ENCODE data around the gene TYMS. TPM values are rescaled to one million over a fixed set of nuclear protein-coding genes. Genes with fewer than 3 reads are reported as not detected.

The TYMS gene
- 10 to 100 TPM in 4 of 7 donors, 1 to 10 TPM in 3; 4.4 to 17.7 (median 14.4) TPM for total RNA-seq
- 10 to 100 TPM in 2 of 3 donors, 1 to 10 TPM in 1; 4.4 to 24.7 (median 16.1) TPM for polyA plus RNA-seq
- long read RNA-seq, donor 1, transcript TYMS-203 (7 exons, 1,662 nt), result major isoform, 46 of 66 reads
- long read RNA-seq, donor 1, partial matches to known transcripts, result 19 of 66 reads
- long read RNA-seq, donor 1, other reads (novel, unspliced or antisense), result 0 of 66 reads
- long read RNA-seq, donor 2, transcript TYMS-203 (7 exons, 1,662 nt), result major isoform, 22 of 22 reads
- long read RNA-seq, donor 2, partial matches to known transcripts, result 0 of 22 reads
- long read RNA-seq, donor 2, other reads (novel, unspliced or antisense), result 0 of 22 reads

DNA sequence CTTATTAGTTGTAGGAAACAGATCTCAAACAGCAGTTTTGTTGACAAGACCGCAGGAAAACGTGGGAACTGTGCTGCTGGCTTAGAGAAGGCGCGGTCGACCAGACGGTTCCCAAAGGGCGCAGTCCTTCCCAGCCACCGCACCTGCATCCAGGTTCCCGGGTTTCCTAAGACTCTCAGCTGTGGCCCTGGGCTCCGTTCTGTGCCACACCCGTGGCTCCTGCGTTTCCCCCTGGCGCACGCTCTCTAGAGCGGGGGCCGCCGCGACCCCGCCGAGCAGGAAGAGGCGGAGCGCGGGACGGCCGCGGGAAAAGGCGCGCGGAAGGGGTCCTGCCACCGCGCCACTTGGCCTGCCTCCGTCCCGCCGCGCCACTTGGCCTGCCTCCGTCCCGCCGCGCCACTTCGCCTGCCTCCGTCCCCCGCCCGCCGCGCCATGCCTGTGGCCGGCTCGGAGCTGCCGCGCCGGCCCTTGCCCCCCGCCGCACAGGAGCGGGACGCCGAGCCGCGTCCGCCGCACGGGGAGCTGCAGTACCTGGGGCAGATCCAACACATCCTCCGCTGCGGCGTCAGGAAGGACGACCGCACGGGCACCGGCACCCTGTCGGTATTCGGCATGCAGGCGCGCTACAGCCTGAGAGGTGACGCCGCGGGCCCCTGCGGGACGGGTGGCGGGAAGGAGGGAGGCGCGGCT lies at the start of gene TYMS:
Gene TYMS, plus strand, starts transcription at position 343 of the 690 bp plus-strand sequence. Its CDS starts 90 bp downstream, at position 433.
- intact Hi-C loops (cut with DNase I; ENCODE audit: low total_unique reads), result no loop called here
- peaks cover 0 to 61% (median 9%) of the 10 kb centered on the region in 7 donors for H3K27me3 ChIP-seq (replicated peaks in 1 of 7)
- H3K4me1 ChIP-seq, result peaks cover 3 to 29% (median 19%) of the 10 kb centered on the region in 6 donors
- H3K9me3 ChIP-seq, result peaks cover 0 to 4% (median 0%) of the 10 kb centered on the region in 8 donors
- peak in 1 of 3 donors; percentile 46 for TF ChIP-seq POLR2AphosphoS5 (IDR thresholded peaks at IDR 0.05)
- TF ChIP-seq, protein P1, sequence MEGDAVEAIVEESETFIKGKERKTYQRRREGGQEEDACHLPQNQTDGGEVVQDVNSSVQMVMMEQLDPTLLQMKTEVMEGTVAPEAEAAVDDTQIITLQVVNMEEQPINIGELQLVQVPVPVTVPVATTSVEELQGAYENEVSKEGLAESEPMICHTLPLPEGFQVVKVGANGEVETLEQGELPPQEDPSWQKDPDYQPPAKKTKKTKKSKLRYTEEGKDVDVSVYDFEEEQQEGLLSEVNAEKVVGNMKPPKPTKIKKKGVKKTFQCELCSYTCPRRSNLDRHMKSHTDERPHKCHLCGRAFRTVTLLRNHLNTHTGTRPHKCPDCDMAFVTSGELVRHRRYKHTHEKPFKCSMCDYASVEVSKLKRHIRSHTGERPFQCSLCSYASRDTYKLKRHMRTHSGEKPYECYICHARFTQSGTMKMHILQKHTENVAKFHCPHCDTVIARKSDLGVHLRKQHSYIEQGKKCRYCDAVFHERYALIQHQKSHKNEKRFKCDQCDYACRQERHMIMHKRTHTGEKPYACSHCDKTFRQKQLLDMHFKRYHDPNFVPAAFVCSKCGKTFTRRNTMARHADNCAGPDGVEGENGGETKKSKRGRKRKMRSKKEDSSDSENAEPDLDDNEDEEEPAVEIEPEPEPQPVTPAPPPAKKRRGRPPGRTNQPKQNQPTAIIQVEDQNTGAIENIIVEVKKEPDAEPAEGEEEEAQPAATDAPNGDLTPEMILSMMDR (IDR thresholded peaks at IDR 0.05 in 8 of 11, conservative IDR thresholded peaks at IDR 0.05 in 3 of 11), result no peak
- peak within 1 kb of the TSS; percentile 60 to 93 (median 80) for H3K4me3 ChIP-seq
- WGBS, 5 donors, result 0% methylated on average over 31 to 79 of the region's 79 CpGs
- H3K27ac ChIP-seq, result peak within 1 kb of the TSS in 5 of 8 donors; percentile 15 to 68 (median 50)
- H3K36me3 ChIP-seq, result peaks cover 0 to 11% (median 0%) of the 10 kb centered on the region in 6 donors
- DNase-seq, result peak; percentile 82

DNA sequence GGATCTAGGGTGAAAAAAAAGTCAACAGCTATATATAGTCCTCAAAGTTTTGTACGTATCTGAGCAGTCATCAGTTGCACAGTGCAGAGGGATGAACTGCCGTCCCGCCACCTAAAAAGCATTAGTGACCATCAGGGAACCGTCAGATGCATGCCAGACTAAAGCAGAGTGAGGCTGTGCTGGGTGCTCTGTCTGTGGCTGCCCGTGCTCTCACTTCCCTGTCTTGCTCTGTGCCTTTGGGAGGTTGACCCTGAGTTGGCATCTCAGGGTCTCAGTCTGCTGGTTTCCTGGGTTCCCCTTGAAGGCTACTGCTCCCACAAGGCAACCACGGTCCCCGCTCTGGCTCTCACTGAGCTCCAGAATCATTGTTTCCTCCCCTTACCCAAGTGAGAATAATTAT lies 49.5 kb upstream of the TYMS start:
- Histone ChIP-seq H3K27me3 (replicated peaks in 1 of 7) (no peaks in the 10 kb centered on the region), H3K9me3 (no peaks in the 10 kb centered on the region), H3K27ac (no peak overlapping the region), H3K4me1 (no peaks in the 10 kb centered on the region), H3K36me3 (no peaks in the 10 kb centered on the region), H3K4me3 (no peak overlapping the region)
- no peak for TF ChIP-seq POLR2A (IDR thresholded peaks at IDR 0.05)
- TF ChIP-seq, protein P1 (IDR thresholded peaks at IDR 0.05 in 8 of 11, conservative IDR thresholded peaks at IDR 0.05 in 3 of 11), result no peak
- no peak for DNase-seq
- 63 to 86% (median 80%) methylated on average over 7 of the region's 7 CpGs for WGBS, 5 donors
- intact Hi-C loops (cut with DNase I; ENCODE audit: low total_unique reads), result no loop called here

DNA sequence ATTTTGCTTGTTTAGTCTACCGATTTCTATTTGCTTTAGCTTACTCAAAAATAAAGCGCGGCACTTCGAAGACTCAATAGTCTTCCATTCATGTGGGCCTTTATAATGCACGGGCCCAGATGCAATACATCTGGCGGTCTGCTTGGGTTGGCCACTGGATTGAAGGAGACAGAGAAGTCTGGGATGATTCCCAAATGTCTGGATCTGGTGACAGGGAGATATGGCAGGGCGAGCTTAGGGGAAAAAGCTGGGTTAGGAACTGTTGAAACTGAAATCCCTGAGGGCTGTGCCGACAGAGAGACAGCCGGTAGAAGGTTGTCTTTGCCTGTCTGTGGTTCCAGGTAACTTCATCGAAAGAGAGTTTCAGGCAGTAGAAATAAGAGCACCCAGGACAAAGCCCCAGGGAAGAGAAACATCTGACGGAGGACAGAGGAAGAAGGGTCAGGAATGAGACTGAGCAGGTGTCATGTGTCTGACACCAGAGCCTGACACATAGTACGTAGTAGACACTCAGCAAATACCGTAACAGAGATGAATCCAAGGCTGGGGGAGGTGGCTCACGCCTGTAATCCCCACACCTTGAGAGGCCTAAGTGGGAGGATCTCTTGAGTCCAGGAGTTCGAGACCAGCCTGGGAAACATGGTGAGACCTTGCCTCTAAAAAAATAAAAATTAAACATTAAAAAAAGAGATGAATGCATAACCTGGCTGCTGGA lies 47.1 kb upstream of the TYMS start:
- H3K36me3 ChIP-seq, result no peaks in the 10 kb centered on the region
- intact Hi-C loops (cut with DNase I; ENCODE audit: low total_unique reads), result no loop called here
- no peaks in the 10 kb centered on the region for H3K9me3 ChIP-seq
- H3K4me1 ChIP-seq, result no peaks in the 10 kb centered on the region
- H3K27ac ChIP-seq, result no peak overlapping the region
- no peak overlapping the region for H3K4me3 ChIP-seq
- TF ChIP-seq POLR2A (IDR thresholded peaks at IDR 0.05) (no peak), POLR2AphosphoS5 (IDR thresholded peaks at IDR 0.05) (no peak)
- TF ChIP-seq, protein P1 (IDR thresholded peaks at IDR 0.05 in 8 of 11, conservative IDR thresholded peaks at IDR 0.05 in 3 of 11), result no peak
- 82 to 87% (median 84%) methylated on average over 15 of the region's 15 CpGs for WGBS, 5 donors
- H3K27me3 ChIP-seq (replicated peaks in 1 of 7), result no peaks in the 10 kb centered on the region
- DNase-seq, result no peak
